HG03103 (cell line): Measurements from ENCODE around the gene NTNG2.
"Not testable (repeated sequence)": the region's sequence is repeated elsewhere in the genome, so short reads cannot be mapped to it uniquely, and the experiment has no call there.

Experiments used
- ATAC-seq: cut with Tn5 transposase; IDR thresholded peaks from one replicate; pipeline ENCODE4 v1.9.1; 2021; ENCODE audit warnings: low read depth; ENCODE audit not compliant: unreplicated experiment

Gene NTNG2

GRCh38 chr9:132161743-132162184, at the start of gene NTNG2:
TSS of gene NTNG2 (plus strand) at chr9:132162058. CDS start at chr9:132166832, 4,774 bp downstream.
- no peak for ATAC-seq

GRCh38 chr9:132114102-132114707, 47.7 kb upstream of the NTNG2 start:
- ATAC-seq: no peak

- ATAC-seq: no peak
Observed at GRCh38 chr9:132116583-132116982, 45.3 kb upstream of the NTNG2 start.

DNA sequence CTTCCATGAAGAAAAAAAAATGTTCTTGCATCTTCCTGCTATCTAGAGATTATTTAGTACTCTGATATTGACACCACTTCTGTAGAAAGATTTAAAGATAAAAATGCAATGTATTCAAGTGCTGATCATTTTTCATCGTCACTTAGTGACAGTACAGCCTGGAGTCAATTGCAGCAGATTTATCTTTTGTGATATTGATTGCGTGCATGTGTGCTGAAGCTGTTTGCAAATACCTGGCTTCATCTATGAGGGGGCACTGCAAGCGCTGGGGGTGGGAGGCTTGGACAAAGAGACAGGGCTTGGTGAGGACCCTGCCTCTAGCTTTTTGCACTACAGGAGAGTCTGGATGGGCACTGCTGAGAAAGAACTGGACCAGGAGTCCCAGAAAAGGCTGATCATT, 44.2 kb upstream of the NTNG2 start:
- ATAC-seq: no peak

GRCh38 chr9:132121021-132121420, 40.8 kb upstream of the NTNG2 start:
- no peak for ATAC-seq

DNA sequence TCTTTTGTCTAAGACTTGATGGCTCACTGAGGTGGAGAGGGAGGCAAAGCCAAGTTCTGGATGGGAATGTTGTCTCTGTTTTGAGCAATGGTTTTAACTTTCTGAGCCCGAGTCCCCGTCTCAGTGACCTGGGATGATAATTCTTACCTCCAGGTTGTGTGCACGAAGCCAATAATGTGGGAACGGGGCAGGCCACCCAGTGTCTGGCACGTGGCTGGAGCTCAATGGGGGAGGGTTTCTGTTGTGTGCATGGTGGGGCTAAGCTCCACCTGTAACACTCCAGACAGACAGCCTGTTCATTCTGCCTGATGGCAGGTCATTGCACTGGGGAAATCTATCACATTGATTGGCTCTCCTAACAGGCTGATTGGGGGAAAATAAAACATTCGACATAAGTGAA, 37.1 kb upstream of the NTNG2 start:
- ATAC-seq: no peak

GRCh38 chr9:132125361-132125760, 36.5 kb upstream of the NTNG2 start:
- ATAC-seq: no peak

DNA sequence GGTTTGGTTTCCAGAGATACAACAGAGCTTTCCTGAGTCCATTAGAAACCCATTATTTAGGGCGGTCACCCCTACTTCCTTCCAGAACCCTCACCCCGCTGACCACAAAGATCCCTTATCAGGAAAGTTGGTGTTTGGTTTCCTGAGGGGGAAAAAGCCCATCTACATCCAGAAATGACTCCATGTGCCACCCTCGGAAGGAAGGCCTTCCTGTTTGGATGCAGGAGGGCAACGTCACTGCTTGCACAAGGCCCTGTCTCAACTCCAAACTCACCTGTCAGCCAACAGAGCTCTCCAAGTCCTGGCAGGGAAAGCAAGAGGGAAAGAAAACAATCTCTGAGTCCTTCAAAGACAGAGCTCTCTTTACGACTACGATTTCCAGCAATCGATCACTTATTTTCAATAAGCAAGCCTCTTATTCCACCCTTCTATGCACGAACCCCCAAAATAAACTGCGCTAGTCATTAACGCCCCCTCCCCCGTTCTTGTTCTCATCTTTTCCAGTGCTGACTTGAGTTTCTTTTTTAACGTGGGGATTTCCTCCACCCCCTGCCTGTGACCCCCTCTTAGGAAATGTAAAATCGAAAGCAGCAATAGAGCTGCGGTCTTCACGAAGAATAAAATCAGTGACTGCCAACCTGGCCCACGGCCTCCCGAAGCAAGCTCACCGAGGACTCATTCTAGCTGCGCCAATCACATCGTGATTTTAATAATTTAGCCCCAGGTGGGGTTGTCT, 35.7 kb upstream of the NTNG2 start:
- ATAC-seq: no peak

DNA sequence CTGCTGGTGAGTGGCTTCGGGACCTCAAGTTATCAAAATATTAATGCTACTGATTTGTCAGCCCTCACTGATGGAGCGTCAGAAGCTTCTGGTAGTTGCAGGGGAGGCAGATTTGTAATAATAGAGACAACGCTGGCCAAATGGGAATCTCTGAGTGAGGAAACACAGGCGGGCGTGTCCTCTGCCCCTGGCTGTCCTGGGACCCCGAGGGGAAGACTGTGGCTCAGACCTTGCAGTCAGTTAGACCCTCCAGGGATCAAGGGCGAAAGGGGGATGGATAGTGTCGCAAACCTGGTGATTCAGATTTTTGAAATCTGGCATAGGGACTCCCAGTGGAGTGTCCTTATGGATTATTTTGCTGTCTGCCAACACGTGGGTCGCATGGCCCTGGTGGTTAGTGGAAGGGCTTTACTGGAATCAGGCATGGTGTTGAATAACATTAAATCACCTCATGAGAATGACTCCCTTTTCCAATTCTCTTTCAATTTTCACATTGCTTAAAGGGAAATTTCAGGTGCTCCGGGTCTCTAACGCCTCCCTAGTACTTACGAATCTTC, 35.1 kb upstream of the NTNG2 start:
- no peak for ATAC-seq

- no peak for ATAC-seq
Observed at GRCh38 chr9:132127888-132128534, 33.8 kb upstream of the NTNG2 start.

DNA sequence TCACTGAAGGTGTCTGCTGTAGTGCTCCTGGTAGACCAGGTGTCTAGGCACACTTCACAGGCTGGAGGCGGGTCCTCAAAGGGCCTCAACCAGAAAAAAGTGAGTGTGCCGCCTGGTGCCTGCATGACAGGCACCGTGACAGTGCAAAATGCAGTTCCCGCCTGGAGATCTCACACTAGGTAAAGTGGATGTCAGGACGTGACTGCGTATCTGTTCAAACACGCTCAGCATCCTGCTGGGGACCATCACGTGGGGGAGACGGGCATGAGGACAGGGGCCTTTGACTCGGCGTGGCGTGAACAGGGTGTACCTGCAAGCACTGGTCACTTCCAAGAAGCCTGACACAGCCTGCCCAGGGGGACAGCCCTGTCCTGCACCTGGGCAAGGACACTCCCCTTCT, 32.3 kb upstream of the NTNG2 start:
- ATAC-seq: no peak

DNA sequence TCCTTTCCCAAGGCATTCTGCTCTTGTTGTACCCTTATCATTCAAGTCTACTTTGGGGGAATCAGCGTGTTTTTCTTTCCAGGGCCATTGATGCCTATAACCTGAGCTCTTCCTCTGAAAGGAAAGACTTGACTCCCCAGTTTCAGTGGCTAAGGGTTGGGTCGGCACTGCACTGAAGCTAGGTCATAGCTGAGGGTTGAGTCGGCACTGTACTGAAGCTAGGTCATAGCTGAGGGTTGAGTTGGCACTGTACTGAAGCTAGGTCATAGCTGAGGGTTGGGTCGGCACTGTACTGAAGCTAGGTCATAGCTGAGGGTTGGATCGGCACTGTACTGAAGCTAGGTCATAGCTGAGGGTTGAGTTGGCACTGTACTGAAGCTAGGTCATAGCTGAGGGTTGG, 27.8 kb upstream of the NTNG2 start:
- ATAC-seq: not testable (repeated sequence)

- no peak for ATAC-seq
Observed at GRCh38 chr9:132135456-132135855, 26.4 kb upstream of the NTNG2 start.

GRCh38 chr9:132136151-132136780, 25.6 kb upstream of the NTNG2 start:
- ATAC-seq: no peak

GRCh38 chr9:132141344-132141947, 20.4 kb upstream of the NTNG2 start:
- ATAC-seq: no peak

- ATAC-seq: no peak
Observed at GRCh38 chr9:132141948-132142594, 19.8 kb upstream of the NTNG2 start.

DNA sequence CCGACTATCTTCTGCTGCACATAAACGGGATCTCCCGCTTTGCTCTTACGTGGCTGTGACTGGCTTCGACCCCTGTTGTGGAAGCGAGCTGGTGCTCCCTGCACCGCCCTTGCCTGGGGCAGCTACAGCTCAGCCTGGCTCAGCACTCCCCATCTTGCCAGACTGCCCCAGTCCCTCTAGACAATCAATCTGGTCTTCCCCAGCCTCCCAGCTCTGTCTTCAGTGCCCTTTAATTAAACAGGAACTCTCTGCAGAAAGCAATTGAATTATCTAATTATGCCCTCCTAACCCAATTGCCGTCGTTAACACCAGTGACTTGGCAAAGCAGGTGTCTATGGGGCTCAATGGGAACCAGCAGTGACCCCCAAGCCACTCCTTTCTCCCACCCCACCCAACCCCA, 18.9 kb upstream of the NTNG2 start:
- no peak for ATAC-seq

- no peak for ATAC-seq
Observed at GRCh38 chr9:132143359-132143758, 18.5 kb upstream of the NTNG2 start.

DNA sequence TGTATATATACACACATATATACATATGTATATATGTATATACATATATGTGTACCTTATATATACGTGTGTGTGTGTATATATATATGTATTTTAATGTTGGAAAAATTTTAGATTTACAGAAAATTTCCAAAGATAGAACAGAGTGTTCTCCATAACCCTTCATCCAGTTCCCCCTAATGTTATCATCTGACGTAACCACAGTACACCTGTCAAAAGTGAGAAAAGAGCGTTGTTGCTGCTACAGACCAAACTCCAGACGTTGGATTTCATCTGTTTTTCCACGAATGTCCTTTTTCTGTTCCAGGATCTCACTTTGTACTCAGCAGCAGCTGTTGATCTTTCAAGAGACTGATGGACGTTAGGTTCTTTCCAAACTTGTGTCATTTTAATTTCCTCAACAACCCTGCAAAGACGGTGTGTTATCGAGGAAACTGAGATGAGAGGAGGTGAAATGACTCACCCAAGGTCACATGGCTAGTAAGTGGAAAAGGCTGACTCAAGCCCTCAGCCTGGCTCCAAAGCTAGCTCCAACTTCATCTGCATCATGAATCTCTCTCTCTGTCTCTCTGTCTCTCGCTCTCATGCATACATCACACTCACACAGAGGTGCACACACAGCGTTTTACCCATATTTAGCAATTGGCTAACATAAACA, 17.0 kb upstream of the NTNG2 start:
- ATAC-seq: no peak

DNA sequence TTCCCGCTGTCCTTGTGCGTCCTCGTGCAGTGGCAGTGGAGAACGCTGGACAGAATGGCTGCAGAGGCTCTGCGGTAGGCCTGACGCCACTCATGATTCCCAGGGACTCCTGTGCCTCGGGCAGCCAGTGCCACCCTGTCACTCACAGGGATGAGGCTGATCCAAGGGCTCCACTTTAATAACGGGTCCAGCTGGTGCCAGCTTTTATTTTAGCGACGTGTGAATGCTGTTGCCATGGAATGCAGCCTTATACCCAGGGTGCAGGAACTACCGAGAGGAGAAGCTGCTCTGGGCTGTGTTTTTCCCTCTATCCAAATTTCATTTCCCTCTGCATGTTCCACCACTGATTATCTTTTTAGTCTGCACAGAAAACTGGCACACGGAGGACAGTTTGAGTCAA, 15.8 kb upstream of the NTNG2 start:
- no peak for ATAC-seq
